Prostate gland (tissue), 2 donors: ENCODE data around the gene ADARB1.

ENCODE experiments used
- POLR2A ChIP-seq: fragments of 450-650 bp; IDR thresholded peaks from one replicate; pipeline ENCODE4 v1.6.1; 2016; ENCODE audit warnings: antibody characterized with exemption, mild to moderate bottlenecking
- POLR2AphosphoS5 ChIP-seq: sonication (generic); formaldehyde crosslinking; IDR thresholded peaks from one replicate; pipeline ENCODE4 v1.6.1; 2017; ENCODE audit warnings: antibody characterized with exemption
- TF ChIP-seq, protein P1 (sequence below), 4 experiments: fragments of 200-600 bp in 2 of 4; fragments of 450-650 bp in 2 of 4; sonication (generic) in 2 of 4; IDR thresholded peaks; 1 replicate in 3 of 4; 2 replicates in 1 of 4; pipeline ENCODE4 v1.5.1; 2016 to 2019; ENCODE audit warnings: antibody characterized with exemption in 4 of 4, mild to moderate bottlenecking in 2 of 4, moderate library complexity in 2 of 4

DNA sequence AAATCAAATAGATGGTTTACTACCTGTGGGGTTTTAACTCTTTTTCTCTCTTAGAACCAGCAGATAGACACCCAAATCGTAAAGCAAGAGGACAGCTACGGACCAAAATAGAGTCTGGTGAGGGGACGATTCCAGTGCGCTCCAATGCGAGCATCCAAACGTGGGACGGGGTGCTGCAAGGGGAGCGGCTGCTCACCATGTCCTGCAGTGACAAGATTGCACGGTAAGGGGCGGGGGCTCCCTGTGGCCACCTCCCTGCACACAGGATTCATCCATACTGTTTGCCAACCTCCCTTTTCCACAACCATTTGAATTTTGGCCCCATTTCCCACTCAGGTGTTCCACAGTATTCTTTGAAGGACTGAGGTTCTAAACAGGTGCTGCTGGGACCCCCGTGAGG, 110.5 kb downstream of the ADARB1 start:
- TF ChIP-seq, protein P1, sequence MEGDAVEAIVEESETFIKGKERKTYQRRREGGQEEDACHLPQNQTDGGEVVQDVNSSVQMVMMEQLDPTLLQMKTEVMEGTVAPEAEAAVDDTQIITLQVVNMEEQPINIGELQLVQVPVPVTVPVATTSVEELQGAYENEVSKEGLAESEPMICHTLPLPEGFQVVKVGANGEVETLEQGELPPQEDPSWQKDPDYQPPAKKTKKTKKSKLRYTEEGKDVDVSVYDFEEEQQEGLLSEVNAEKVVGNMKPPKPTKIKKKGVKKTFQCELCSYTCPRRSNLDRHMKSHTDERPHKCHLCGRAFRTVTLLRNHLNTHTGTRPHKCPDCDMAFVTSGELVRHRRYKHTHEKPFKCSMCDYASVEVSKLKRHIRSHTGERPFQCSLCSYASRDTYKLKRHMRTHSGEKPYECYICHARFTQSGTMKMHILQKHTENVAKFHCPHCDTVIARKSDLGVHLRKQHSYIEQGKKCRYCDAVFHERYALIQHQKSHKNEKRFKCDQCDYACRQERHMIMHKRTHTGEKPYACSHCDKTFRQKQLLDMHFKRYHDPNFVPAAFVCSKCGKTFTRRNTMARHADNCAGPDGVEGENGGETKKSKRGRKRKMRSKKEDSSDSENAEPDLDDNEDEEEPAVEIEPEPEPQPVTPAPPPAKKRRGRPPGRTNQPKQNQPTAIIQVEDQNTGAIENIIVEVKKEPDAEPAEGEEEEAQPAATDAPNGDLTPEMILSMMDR (IDR thresholded peaks at IDR 0.05): no peak
- no peak for TF ChIP-seq POLR2A
- no peak for TF ChIP-seq POLR2AphosphoS5
